HCT116 (cell line): Measurements from ENCODE around the gene MICAL3. TPM values are rescaled to one million over a fixed set of nuclear protein-coding genes. Genes with fewer than 3 reads are reported as not detected.
"Not testable (repeated sequence)": the region's sequence is repeated elsewhere in the genome, so short reads cannot be mapped to it uniquely, and the experiment has no call there.

Experiments used
- ATAC-seq: fragments of 200-7000 bp; cut with Tn5 transposase; 2 replicates; pipeline ENCODE4 v1.9.1; 2020; ENCODE audit warnings: mild to moderate bottlenecking, moderate library complexity
- BruUV-seq: library from RNA; stranded (reverse); fragments of 400-500 nt; replicated peaks from 2 replicates; lab custom pipeline; 2021; lab: Mats Ljungman, UMichigan
- CTCF ChIA-PET: fragments of 300-600 bp; sonication (Branson Sonifier 250); formaldehyde crosslinking; loops from one replicate; lab custom pipeline; 2021; ENCODE audit warnings: antibody characterized with exemption; lab: Charles Lee
- POLR2A ChIA-PET: fragments of 300-600, 350-600 bp; sonication (Branson Sonifier 250); formaldehyde crosslinking; loops from one replicate; lab custom pipeline; 2021; ENCODE audit warnings: antibody characterized with exemption; lab: Charles Lee
- RAD21 ChIA-PET, 2 experiments: fragments of 300-600 bp; sonication (Branson Sonifier 250); formaldehyde crosslinking; loops; one replicate each; lab custom pipeline; 2023; ENCODE audit warnings: low total read pairs in 2 of 2; ENCODE audit not compliant: uncharacterized antibody in 2 of 2, unreplicated experiment in 2 of 2, low non-redundant PET in 1 of 2; lab: Charles Lee
- DNase-seq: peaks from one replicate; pipeline ENCODE4 v3.0.0-alpha.2; 2010; ENCODE audit warnings: low read depth, low spot score
- H2AFZ ChIP-seq: fragments of 200-600 bp; shearing (Covaris generic), sonication (generic); 2 replicates; pipeline ENCODE4 v1.6.1; 2017; ENCODE audit warnings: low read depth, mixed run types, mixed read lengths, antibody characterized with exemption, low read length; ENCODE audit not compliant: poor library complexity, severe bottlenecking
- H3K27ac ChIP-seq: 2 replicates; pipeline ENCODE4 v1.5.1; 2012; ENCODE audit warnings: low read depth, low read length
- H3K27me3 ChIP-seq: fragments of 200-600 bp; sonication (generic); 2 replicates; pipeline ENCODE4 v1.6.1; 2016; ENCODE audit warnings: mixed run types, low read length, mixed read lengths; ENCODE audit not compliant: insufficient read depth
- H3K36me3 ChIP-seq, 2 experiments: fragments of 200-500 bp in 1 of 2; fragments of 200-600 bp in 1 of 2; sonication (Bioruptor generic) in 1 of 2; sonication (generic) in 1 of 2; 2 replicates each; pipeline versions ENCODE4 v1.5.1 to v1.6.1; 2014 to 2016; ENCODE audit warnings: low read length in 2 of 2, inconsistent platforms in 1 of 2, mixed read lengths in 1 of 2, mixed run types in 1 of 2; ENCODE audit not compliant: insufficient read depth in 2 of 2, control insufficient read depth in 1 of 2
- H3K4me1 ChIP-seq, 2 experiments: fragments of 200-600 bp in 1 of 2; sonication (generic) in 1 of 2; 2 replicates each; pipeline versions ENCODE4 v1.5.1 to v1.6.1; 2012 to 2017; ENCODE audit warnings: low read length in 2 of 2, inconsistent platforms in 1 of 2, mild to moderate bottlenecking in 1 of 2, mixed read lengths in 1 of 2, mixed run types in 1 of 2, moderate library complexity in 1 of 2; ENCODE audit not compliant: insufficient read depth in 2 of 2, control insufficient read depth in 1 of 2
- H3K4me2 ChIP-seq: fragments of 200-600 bp; sonication (generic); 2 replicates; pipeline ENCODE4 v1.6.1; 2017; ENCODE audit warnings: mixed run types, low read length, mixed read lengths
- H3K4me3 ChIP-seq, 2 experiments: fragments of 200-600 bp in 1 of 2; sonication (generic) in 1 of 2; replicated peaks in 1 of 2; 2 replicates each; pipeline ENCODE4 v1.5.1; 2011 to 2016; ENCODE audit warnings: low read length in 2 of 2, control low read depth in 1 of 2, low read depth in 1 of 2, mild to moderate bottlenecking in 1 of 2, mixed read lengths in 1 of 2, mixed run types in 1 of 2
- H3K79me2 ChIP-seq: fragments of 200-600 bp; sonication (generic); 2 replicates; pipeline ENCODE4 v1.6.1; 2017; ENCODE audit warnings: mild to moderate bottlenecking, mixed run types, low read length, moderate library complexity, mixed read lengths; ENCODE audit not compliant: insufficient read depth
- H3K9ac ChIP-seq: fragments of 200-600 bp; sonication (generic); 2 replicates; pipeline ENCODE4 v1.6.1; 2016; ENCODE audit warnings: low read length, mixed read lengths
- H3K9me2 ChIP-seq: fragments of 200-600 bp; sonication (generic), shearing (Covaris generic); 2 replicates; pipeline ENCODE4 v1.6.1; 2017; ENCODE audit warnings: mixed run types, mild to moderate bottlenecking, moderate library complexity; ENCODE audit not compliant: insufficient read depth
- H3K9me3 ChIP-seq, 2 experiments: fragments of 200-500 bp in 1 of 2; fragments of 200-600 bp in 1 of 2; sonication (Bioruptor generic) in 1 of 2; sonication (generic) in 1 of 2; 2 replicates each; pipeline ENCODE4 v1.6.1; 2014 to 2017; ENCODE audit warnings: low read length in 2 of 2, mixed read lengths in 2 of 2, inconsistent platforms in 1 of 2, low read depth in 1 of 2, mild to moderate bottlenecking in 1 of 2, mixed run types in 1 of 2, moderate library complexity in 1 of 2; ENCODE audit not compliant: control insufficient read depth in 1 of 2, insufficient read depth in 1 of 2
- H4K20me1 ChIP-seq: fragments of 200-600 bp; sonication (generic), shearing (Covaris generic); 2 replicates; pipeline ENCODE4 v1.6.1; 2017; ENCODE audit warnings: mixed run types, mild to moderate bottlenecking, moderate library complexity; ENCODE audit not compliant: insufficient read depth
- ATF3 ChIP-seq: IDR thresholded peaks from 2 replicates; pipeline ENCODE4 v1.6.1; 2012
- CEBPB ChIP-seq: IDR thresholded peaks from 2 replicates; pipeline ENCODE4 v1.6.1; 2012; ENCODE audit warnings: low read depth
- EZH2 ChIP-seq: fragments of 200-600 bp; sonication (generic); IDR thresholded peaks from 2 replicates; pipeline ENCODE4 v1.6.1; 2017; ENCODE audit warnings: antibody characterized with exemption, mixed run types
- intact Hi-C: fragments of 100-400 bp; cut with micrococcal nuclease; formaldehyde crosslinking; loops from 2 replicates; pipeline ENCODE4 v1.10.0; 2022
- total RNA-seq: library from RNA; stranded (reverse); gene quantifications from one replicate; pipeline ENCODE4 v1.2.1, GENCODE V29; 2021; ENCODE audit not compliant: unreplicated experiment
- TF ChIP-seq, protein P1 (sequence below): IDR thresholded peaks from 2 replicates; pipeline ENCODE4 v1.6.1; 2012; ENCODE audit warnings: low read depth

MICAL3 gene
- total RNA-seq, 1 experiment from 2014 or later, result 30.8 TPM

- H3K4me1 ChIP-seq, H3K79me2 ChIP-seq, H3K27me3 ChIP-seq, H3K9me2 ChIP-seq, CTCF ChIA-PET, H2AFZ ChIP-seq, intact Hi-C loops, H3K4me2 ChIP-seq, POLR2A ChIA-PET, RAD21 ChIA-PET, H3K36me3 ChIP-seq, H3K9me3 ChIP-seq, BruUV-seq, H3K4me3 ChIP-seq, ATAC-seq, H3K9ac ChIP-seq, DNase-seq, H3K27ac ChIP-seq, H4K20me1 ChIP-seq: not testable (repeated sequence)
Measured at GRCh38 chr22:18040898-18041297, 16.5 kb upstream of the MICAL3 start.

- no peak for ATAC-seq
- BruUV-seq, result no TSS peak
- ChIA-PET RAD21 (no interaction called here), CTCF (no interaction called here), POLR2A (no interaction called here)
- intact Hi-C loops, result no loop called here
- no peaks in the 10 kb centered on the region for H3K36me3 ChIP-seq
- H3K27ac ChIP-seq, result no peak overlapping the region
- no peak overlapping the region for H3K9ac ChIP-seq
- H3K4me2 ChIP-seq, result 0 out of 2 replicates have a peak overlapping the region, but pooled peaks have one; percentile 15
- H3K9me2 ChIP-seq, result no peaks in the 10 kb centered on the region
- H3K4me3 ChIP-seq, result no peak overlapping the region
- H4K20me1 ChIP-seq, result no peaks in the 10 kb centered on the region
- peak; percentile 62; the same call in 1 of the 2 replicates for TF ChIP-seq ATF3
- TF ChIP-seq, protein P1, sequence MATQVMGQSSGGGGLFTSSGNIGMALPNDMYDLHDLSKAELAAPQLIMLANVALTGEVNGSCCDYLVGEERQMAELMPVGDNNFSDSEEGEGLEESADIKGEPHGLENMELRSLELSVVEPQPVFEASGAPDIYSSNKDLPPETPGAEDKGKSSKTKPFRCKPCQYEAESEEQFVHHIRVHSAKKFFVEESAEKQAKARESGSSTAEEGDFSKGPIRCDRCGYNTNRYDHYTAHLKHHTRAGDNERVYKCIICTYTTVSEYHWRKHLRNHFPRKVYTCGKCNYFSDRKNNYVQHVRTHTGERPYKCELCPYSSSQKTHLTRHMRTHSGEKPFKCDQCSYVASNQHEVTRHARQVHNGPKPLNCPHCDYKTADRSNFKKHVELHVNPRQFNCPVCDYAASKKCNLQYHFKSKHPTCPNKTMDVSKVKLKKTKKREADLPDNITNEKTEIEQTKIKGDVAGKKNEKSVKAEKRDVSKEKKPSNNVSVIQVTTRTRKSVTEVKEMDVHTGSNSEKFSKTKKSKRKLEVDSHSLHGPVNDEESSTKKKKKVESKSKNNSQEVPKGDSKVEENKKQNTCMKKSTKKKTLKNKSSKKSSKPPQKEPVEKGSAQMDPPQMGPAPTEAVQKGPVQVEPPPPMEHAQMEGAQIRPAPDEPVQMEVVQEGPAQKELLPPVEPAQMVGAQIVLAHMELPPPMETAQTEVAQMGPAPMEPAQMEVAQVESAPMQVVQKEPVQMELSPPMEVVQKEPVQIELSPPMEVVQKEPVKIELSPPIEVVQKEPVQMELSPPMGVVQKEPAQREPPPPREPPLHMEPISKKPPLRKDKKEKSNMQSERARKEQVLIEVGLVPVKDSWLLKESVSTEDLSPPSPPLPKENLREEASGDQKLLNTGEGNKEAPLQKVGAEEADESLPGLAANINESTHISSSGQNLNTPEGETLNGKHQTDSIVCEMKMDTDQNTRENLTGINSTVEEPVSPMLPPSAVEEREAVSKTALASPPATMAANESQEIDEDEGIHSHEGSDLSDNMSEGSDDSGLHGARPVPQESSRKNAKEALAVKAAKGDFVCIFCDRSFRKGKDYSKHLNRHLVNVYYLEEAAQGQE, result no peak
- TF ChIP-seq CEBPB, result peak; percentile 51; the same call in 1 of the 2 replicates
- no peak for TF ChIP-seq EZH2
- TF ChIP-seq, all 23 proteins: peak for 2
- peak; percentile 35 for DNase-seq
- Histone ChIP-seq H3K4me1 (peaks cover 37 to 49% of the 10 kb centered on the region in 2 experiments), H3K79me2 (no peaks in the 10 kb centered on the region), H3K27me3 (no peaks in the 10 kb centered on the region), H3K9me3 (no peaks in the 10 kb centered on the region), H2AFZ (no peak overlapping the region)
Measured at GRCh38 chr22:18035751-18036150, 11.4 kb upstream of the MICAL3 start.
